Measurements from ENCODE around the gene PRPF40B.

PRPF40B gene

GRCh38 chr12:49683599-49684309 lies 60.4 kb downstream of the PRPF40B start:
- FAIRE-seq (no peak), DNase-seq (ENCODE audit: low spot score) (no peak)

DNA sequence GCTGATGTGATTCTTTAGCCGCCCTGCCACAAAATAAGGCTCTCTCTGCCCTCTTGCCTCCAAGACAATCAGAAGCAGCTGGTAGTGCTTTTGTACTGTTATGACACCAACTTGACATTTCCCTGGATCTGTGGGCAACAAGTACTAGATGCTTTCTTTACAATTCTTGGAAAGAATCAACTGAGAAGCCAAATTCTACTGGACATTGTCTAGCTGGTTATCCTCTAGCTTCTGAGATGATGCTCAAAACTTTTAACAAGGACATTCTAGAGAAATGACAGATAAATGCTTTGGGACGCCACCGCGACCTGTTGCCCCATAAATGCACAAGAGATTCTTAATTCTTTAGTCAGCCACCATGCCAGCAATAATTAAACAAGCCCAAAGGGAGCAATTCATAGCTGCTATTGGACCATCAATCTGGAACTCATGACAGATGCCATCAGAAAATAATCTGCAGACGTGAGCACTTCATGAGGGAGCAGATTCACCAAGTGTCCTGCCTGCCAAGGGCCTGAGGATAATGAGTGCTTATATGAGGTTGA lies 61.0 kb downstream of the PRPF40B start:
- FAIRE-seq (no peak), DNase-seq (ENCODE audit: low spot score) (no peak)

- FAIRE-seq (no peak), DNase-seq (ENCODE audit: low spot score) (no peak)
These were observed 64.6 kb downstream of the PRPF40B start for GRCh38 chr12:49687941-49688340.

DNA sequence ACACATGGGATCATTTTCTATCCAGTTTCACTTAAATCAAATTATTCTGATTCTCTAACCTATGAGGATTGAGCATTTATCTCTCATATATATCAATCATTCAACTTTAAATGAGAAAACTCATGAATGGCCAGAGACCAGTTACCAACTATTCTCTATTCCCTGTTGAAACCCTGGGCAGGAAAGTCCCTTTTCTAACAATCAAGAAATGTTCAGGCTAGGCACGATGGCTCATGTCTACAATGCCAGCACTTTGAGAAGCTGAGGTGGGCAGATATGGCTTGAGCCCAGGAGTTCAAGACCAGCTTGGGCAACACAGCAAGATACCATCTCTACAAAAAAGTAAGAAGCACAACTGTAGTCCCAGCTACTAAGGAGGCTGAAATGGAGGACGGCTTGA lies 65.9 kb downstream of the PRPF40B start:
- no peak for FAIRE-seq
- DNase-seq (ENCODE audit: low spot score) = no peak

- DNase-seq (ENCODE audit: low spot score) (no peak), FAIRE-seq (no peak)
These were observed 66.4 kb downstream of the PRPF40B start for GRCh38 chr12:49689785-49690184.

GRCh38 chr12:49692851-49693250 lies 69.5 kb downstream of the PRPF40B start:
- DNase-seq (ENCODE audit: low spot score) (no peak), FAIRE-seq (no peak)

- DNase-seq (ENCODE audit: low spot score) (no peak), FAIRE-seq (no peak)
These were observed 70.6 kb downstream of the PRPF40B start for GRCh38 chr12:49693931-49694444.

All from urothelium cell line (cell line).